ENCODE data around the gene KRTAP1-3.
"Not testable (repeated sequence)": the region's sequence is repeated elsewhere in the genome, so short reads cannot be mapped to it uniquely, and the experiment has no call there.

The KRTAP1-3 gene

DNA sequence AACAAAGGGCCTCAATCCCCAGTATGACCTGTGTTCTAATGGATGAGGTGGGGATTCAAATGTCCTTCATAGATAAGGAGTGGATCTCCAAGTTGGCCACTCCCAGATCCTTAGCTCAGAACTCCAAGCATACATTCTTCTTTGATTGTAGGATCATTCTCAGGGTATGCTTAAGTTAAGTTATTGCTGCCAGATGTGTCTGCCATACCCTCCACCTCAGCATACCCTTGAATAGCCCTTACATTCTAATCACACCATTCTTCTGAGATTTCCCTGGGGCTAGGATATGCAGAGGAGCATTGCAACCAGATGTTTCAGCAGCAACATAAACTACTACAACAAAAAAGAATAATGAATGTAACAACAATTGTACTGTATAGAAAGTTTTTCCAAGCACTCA lies 32.6 kb upstream of the KRTAP1-3 start:
- Histone ChIP-seq H3F3A (ENCODE audit: insufficient read depth) (no peaks in the 10 kb centered on the region), H3K9me3 (ENCODE audit: insufficient read depth, low read length) (no peaks in the 10 kb centered on the region), H2AFZ (ENCODE audit: low read depth, low read length, severe bottlenecking) (no peak overlapping the region), H3K79me2 (ENCODE audit: insufficient read depth, low read length) (no peaks in the 10 kb centered on the region), H3K36me3 (ENCODE audit: low read length) (no peaks in the 10 kb centered on the region), H3K27ac (ENCODE audit: low read depth, low read length) (no peak overlapping the region), H4K20me1 (ENCODE audit: low read depth, low read length) (no peaks in the 10 kb centered on the region), H3K4me2 (ENCODE audit: low read depth, low read length, poor library complexity, severe bottlenecking) (no peak overlapping the region), H3K9ac (ENCODE audit: low read length) (no peak overlapping the region), H3K27me3 (ENCODE audit: low read length) (no peaks in the 10 kb centered on the region), H3K9me2 (replicated peaks; ENCODE audit: insufficient read depth, low read length) (no peaks in the 10 kb centered on the region), H3K4me3 (ENCODE audit: insufficient read depth, low read length, poor library complexity, severe bottlenecking) (no peak overlapping the region)
- TF ChIP-seq EZH2phosphoT487 (conservative IDR thresholded peaks at IDR 0.05; ENCODE audit: low read length): no peak
- TF ChIP-seq, protein P1, sequence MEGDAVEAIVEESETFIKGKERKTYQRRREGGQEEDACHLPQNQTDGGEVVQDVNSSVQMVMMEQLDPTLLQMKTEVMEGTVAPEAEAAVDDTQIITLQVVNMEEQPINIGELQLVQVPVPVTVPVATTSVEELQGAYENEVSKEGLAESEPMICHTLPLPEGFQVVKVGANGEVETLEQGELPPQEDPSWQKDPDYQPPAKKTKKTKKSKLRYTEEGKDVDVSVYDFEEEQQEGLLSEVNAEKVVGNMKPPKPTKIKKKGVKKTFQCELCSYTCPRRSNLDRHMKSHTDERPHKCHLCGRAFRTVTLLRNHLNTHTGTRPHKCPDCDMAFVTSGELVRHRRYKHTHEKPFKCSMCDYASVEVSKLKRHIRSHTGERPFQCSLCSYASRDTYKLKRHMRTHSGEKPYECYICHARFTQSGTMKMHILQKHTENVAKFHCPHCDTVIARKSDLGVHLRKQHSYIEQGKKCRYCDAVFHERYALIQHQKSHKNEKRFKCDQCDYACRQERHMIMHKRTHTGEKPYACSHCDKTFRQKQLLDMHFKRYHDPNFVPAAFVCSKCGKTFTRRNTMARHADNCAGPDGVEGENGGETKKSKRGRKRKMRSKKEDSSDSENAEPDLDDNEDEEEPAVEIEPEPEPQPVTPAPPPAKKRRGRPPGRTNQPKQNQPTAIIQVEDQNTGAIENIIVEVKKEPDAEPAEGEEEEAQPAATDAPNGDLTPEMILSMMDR (IDR thresholded peaks at IDR 0.05; ENCODE audit: insufficient read depth, low read length, poor library complexity, severe bottlenecking): no peak

DNA sequence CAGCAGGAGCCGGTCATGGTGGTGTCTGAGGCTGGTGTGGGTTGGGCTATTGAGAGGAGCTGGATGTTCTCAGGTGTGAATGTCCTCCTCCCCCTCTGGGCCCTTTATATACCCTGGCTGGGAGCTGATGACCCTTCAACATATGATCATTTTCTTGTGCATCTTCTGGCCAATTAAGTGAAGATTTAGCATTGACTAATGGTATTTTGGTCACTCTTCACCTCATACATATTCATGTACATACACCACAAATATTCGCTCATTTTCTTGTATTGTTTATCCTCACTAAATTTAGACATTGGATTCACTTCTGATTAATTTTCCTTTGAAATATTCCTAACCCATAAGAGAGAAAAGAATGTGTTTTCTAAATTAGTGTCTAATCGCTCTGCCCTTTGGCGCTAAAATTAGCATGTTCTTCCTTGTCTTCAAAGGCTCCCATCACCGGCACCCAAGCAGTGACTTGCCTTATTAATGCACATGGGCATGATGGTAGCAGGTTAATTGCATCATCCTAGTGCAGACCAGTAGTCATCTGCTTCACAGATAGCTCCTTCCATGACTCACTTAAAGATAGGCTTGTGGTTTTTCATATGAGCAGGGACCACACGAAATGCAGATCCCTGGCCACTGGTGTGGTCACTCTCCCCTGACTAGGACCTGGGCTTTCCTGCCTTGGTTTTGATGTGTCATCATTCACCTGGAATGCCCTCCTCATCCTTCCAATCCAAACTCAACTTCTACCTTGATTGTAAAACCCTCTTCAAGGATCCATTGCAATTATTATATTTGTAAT lies 31.4 kb upstream of the KRTAP1-3 start, which contains the start of gene KRTAP2-4:
KRTAP2-4 (minus strand) TSS at position 51 of the 796 bp plus-strand sequence; CDS start at position 17, 34 bp downstream.
- Histone ChIP-seq H3K4me2 (ENCODE audit: low read depth, low read length, poor library complexity, severe bottlenecking) (no peak within 1 kb of the TSS), H3K79me2 (ENCODE audit: insufficient read depth, low read length) (no peaks in the 10 kb centered on the region), H4K20me1 (ENCODE audit: low read depth, low read length) (no peaks in the 10 kb centered on the region), H3K9ac (ENCODE audit: low read length) (no peak within 1 kb of the TSS), H3K9me2 (replicated peaks; ENCODE audit: insufficient read depth, low read length) (no peaks in the 10 kb centered on the region), H3K27me3 (ENCODE audit: low read length) (no peaks in the 10 kb centered on the region), H3K27ac (ENCODE audit: low read depth, low read length) (no peak within 1 kb of the TSS), H3K36me3 (ENCODE audit: low read length) (no peaks in the 10 kb centered on the region), H3K4me3 (ENCODE audit: insufficient read depth, low read length, poor library complexity, severe bottlenecking) (no peak within 1 kb of the TSS), H3F3A (ENCODE audit: insufficient read depth) (no peaks in the 10 kb centered on the region), H3K9me3 (ENCODE audit: insufficient read depth, low read length) (no peaks in the 10 kb centered on the region), H2AFZ (ENCODE audit: low read depth, low read length, severe bottlenecking) (no peak within 1 kb of the TSS)
- no peak for TF ChIP-seq EZH2phosphoT487 (conservative IDR thresholded peaks at IDR 0.05; ENCODE audit: low read length)
- TF ChIP-seq, protein P1 (IDR thresholded peaks at IDR 0.05; ENCODE audit: insufficient read depth, low read length, poor library complexity, severe bottlenecking): no peak

DNA sequence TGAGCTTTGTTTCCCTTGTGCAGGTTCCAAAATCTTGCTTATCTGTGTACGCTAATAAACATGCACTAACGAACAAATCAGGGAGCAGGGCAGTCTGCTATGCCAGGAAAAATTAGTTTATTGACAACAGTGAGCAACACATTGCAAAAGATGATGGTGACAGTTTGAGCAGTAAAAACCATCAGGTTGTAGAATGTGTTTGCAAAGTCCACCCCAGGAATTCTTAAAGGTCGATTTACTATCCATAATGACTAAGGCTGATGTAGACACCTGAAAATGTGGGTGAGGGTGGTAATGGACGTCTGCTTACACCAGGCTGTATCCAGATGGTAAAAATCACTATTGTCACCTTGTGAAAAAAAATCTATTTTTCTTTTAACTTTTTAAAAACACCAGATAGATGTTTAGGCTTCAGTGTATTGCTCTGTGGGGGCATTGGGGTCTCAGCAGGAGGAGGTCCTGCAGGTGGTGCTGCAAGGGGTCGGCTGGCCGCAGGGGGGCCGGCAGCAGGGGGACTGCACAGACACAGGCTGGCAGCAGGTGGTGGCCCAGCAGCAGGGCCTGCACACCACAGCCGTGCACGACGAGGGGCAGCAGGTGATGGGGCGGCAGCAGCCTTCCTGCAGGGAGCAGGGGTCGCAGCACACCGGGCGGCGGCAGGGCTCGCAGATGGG lies 30.5 kb upstream of the KRTAP1-3 start:
- not testable (repeated sequence) for H3K27me3 ChIP-seq (ENCODE audit: low read length)

DNA sequence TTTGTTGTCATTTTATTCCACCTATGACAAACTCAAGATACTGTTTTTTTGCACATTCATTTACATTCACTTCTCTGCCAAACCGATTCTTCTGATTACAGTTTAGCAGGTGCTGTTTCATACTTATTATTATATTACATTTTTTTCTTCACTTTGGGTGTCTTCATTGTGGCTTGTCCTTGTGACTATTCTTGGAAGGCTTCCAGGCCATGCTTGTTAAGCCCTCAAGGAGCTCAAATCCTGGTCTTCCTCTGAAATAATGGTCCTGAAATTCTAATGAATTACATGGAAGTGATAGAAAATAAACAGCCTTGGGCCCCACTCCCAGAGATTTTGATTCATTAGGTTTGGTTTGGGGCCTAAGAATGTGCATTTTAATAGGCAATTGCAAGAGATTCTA lies 29.6 kb upstream of the KRTAP1-3 start:
- Histone ChIP-seq H3K9me2 (replicated peaks; ENCODE audit: insufficient read depth, low read length) (no peaks in the 10 kb centered on the region), H2AFZ (ENCODE audit: low read depth, low read length, severe bottlenecking) (no peak overlapping the region), H3K27me3 (ENCODE audit: low read length) (no peaks in the 10 kb centered on the region), H3K9ac (ENCODE audit: low read length) (no peak overlapping the region), H3F3A (ENCODE audit: insufficient read depth) (no peaks in the 10 kb centered on the region), H3K36me3 (ENCODE audit: low read length) (no peaks in the 10 kb centered on the region), H3K4me3 (ENCODE audit: insufficient read depth, low read length, poor library complexity, severe bottlenecking) (no peak overlapping the region), H4K20me1 (ENCODE audit: low read depth, low read length) (no peaks in the 10 kb centered on the region), H3K9me3 (ENCODE audit: insufficient read depth, low read length) (no peaks in the 10 kb centered on the region), H3K27ac (ENCODE audit: low read depth, low read length) (no peak overlapping the region), H3K4me2 (ENCODE audit: low read depth, low read length, poor library complexity, severe bottlenecking) (no peak overlapping the region), H3K79me2 (ENCODE audit: insufficient read depth, low read length) (no peaks in the 10 kb centered on the region)
- TF ChIP-seq EZH2phosphoT487 (conservative IDR thresholded peaks at IDR 0.05; ENCODE audit: low read length): no peak
- TF ChIP-seq, protein P1 (IDR thresholded peaks at IDR 0.05; ENCODE audit: insufficient read depth, low read length, poor library complexity, severe bottlenecking): no peak

More for the DNA sequence above, 30.5 kb upstream of the KRTAP1-3 start:
- H3K79me2 ChIP-seq (ENCODE audit: insufficient read depth, low read length); H3K27ac ChIP-seq (ENCODE audit: low read depth, low read length); H2AFZ ChIP-seq (ENCODE audit: low read depth, low read length, severe bottlenecking); H3K4me2 ChIP-seq (ENCODE audit: low read depth, low read length, poor library complexity, severe bottlenecking); H3F3A ChIP-seq (ENCODE audit: insufficient read depth); H3K9ac ChIP-seq (ENCODE audit: low read length); H3K36me3 ChIP-seq (ENCODE audit: low read length); H3K9me2 ChIP-seq (replicated peaks; ENCODE audit: insufficient read depth, low read length); H3K4me3 ChIP-seq (ENCODE audit: insufficient read depth, low read length, poor library complexity, severe bottlenecking); H4K20me1 ChIP-seq (ENCODE audit: low read depth, low read length); H3K9me3 ChIP-seq (ENCODE audit: insufficient read depth, low read length): not testable (repeated sequence)
